Activated CD4-positive, alpha-beta T cell treated with anti-CD3 and anti-CD28 coated beads for 4 hours (primary cell): ENCODE data around the gene CSHL1.
"Not testable (repeated sequence)": the region's sequence is repeated elsewhere in the genome, so short reads cannot be mapped to it uniquely, and the experiment has no call there.

ENCODE experiments used
- DNase-seq, 2 donors: peaks; one replicate each; pipeline ENCODE4 v3.0.0-alpha.2; 2020

The CSHL1 gene

DNA sequence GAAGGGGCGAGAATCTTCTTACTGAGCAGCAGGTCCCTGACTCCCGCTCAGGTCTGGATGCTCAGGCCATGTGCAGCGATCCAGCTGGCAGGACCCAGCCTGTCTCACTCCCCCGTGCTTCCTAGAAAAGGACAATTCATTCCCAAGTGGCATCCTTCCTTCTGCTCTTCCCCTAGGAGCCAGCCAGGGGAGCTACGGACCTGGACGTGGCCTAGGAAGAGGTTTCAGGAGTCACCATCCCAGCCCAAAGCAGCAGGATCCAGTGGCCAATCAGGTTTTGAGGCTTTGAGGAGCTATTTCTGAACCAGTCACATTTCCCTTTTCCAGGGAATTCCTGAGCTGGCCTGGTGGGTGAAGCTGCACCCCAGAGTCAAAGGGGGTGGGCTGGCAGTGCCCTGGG is 28.8 kb upstream of the CSHL1 start:
- DNase-seq, result no peak

DNA sequence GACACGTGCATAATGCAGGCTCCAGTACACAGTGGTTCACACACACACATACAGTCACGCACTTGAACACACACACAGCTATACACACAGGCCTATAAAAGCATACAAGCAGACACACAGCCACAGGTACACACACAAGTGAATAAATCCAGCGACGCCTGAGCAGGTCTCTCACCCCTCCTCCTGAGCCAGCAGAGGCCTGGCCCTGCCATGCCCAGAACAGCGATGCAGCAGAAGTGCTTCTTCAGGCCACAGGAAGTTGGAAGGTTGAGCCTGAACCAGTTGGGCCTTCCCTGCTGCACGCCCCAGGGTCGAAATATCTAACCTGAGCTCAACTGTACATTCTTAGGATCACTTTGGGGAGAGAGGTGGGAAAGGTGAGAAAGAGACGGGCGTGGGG is 28.3 kb upstream of the CSHL1 start:
- DNase-seq, result no peak

DNA sequence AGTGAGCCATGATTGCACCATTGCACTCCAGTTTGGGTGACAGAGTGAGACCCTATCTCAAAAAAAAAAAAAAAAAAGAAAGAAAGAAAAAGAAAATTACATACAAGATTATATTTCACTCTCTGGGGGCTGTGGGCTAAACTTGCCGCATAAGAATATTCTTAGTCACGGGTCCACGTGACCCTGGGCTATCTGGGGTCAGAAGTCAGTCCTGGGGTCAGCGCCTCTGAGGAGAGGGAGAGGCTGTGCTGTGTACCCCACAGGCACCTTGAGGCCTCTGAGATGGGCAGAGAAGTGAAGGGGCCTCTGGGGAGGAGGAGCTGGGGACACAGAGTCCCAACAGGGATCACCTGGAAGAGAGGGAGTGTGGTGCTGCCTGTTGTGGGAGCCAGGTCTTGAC is 26.9 kb upstream of the CSHL1 start:
- no peak for DNase-seq

DNA sequence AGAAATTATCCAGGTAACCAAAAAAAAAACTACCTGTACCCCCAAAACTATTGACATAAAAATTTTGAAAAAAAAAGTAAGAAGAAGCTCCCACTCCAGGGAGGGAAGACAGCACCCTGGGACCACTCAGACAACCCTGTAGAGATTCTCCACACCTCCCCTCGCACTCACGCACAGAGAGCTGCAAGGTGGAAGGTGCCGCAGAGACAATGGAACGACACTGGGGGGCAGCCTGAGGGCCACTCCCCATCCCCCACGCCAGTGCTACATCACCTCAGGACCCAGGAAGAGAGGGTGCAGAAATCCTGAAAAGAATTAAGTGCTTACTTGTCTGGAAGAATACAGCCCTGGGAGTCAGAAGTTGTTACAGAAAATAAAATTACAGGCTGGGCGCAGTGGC is 26.3 kb upstream of the CSHL1 start:
- DNase-seq, result no peak

DNA sequence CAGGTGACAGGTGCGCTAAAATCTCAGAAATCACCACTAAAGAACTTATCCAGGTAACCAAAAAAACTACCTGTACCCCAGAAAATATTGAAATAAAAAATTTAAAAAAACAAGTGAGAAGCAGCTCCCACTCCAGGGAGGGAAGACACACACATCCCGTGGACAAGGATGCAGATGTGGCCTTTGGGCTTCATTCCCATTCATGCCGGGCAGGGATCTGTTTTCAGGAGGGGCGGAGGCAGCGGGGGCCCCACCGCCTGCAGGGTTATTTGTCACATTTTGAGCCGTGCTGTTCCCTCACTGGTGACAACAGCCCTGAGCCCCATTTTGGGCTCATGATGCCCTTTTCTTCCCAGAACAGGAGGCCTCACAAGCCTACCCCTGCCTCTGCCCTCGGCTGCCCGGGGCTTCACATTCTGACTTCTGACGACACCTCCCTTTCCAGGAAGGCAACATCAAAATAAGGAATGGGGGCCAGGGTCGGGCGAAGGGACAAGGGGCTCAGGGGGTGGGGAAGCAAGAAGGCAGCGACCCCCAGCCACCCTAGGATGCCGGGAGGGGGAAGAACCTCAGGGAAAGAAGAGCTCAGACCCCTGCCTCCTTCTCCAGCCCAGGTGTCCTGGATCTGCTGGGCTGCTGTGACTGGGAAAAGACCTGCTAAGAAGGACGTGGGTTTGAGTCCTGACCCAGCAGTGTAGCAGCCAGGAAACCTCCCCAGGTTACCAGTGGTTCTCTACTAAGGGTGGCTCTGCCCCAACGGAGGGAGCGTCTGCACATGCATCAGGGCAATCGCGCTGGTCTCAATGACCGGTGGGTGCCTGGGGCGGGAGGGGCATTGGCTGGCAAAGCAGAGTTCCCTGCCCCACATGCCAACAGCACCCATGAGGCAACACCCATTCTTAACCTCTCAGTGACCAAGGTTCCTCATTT is 23.4 kb upstream of the CSHL1 start:
- no peak for DNase-seq

DNA sequence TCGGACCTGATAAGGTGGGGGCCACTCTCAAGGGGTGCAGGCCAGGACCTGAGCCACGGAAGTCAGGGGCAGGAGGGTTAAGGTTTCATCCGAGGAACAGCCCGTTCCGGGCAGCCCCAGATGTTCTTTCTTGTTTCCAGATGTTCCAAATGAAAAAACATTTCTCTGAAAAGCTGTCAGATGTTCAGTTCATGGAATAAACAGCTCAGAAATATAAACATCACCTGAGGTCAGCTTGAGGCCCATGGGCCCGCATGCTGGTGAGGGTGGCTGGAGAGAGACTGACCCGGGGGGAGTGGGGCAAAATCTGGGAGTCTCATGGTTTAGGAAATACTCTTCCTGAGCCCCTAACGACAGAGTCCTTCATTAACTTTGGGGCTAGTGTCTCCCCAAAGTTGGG is 22.5 kb upstream of the CSHL1 start:
- no peak for DNase-seq

DNA sequence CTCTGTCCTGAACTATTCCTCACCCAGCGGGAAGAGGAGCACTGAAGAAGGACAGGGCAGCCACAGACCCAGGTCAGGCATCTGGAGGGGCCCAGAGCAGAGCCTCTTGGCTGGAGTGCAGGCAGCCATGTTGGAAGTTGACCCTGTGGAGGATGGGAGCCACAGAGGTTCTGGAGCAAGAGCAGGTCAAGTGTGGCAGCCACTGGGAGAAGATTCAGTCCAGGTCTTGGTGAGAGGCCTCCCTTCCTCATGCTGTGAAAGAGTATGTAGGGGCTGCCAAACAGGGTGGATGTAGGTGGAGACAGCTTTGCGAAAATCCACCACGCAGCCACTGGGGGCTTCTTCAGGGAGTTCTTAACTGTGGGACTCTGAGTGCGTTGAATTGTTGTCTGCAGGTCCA is 21.7 kb upstream of the CSHL1 start:
- no peak for DNase-seq

DNA sequence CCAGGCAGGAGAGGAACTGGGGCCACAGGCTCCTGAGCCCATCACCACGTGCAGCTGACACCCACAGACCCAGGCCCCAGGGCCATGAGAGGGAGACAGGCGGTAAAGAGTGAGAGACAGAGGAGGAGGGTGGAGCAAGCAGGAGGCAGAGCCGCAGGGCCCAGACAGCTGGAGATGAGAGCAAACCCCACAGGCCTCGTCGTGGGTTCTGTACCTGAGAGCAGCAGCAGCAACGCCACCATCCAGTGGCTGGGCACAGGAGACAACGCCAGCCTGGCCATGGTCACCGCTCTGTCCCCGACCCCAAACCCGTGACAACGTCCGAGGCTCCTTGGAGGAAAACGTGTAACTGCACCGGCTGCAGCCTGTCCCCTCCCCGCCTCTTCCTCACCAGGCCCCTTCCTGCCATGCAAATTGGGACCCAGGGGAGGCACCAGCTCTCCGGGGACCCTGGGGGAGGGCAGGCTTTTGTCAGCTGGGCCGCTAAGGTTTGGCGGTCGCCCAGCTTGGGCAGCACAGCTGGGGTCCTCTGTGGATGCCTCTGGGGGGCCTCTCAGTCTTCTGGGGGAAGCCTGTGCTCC is 21.0 kb upstream of the CSHL1 start, which contains the start of gene CD79B:
Gene CD79B (minus strand): TSS at position 351 of the 581 bp plus-strand sequence. CDS start 70 bp downstream, at position 281.
- DNase-seq, result peak; percentile 22 to 23

DNA sequence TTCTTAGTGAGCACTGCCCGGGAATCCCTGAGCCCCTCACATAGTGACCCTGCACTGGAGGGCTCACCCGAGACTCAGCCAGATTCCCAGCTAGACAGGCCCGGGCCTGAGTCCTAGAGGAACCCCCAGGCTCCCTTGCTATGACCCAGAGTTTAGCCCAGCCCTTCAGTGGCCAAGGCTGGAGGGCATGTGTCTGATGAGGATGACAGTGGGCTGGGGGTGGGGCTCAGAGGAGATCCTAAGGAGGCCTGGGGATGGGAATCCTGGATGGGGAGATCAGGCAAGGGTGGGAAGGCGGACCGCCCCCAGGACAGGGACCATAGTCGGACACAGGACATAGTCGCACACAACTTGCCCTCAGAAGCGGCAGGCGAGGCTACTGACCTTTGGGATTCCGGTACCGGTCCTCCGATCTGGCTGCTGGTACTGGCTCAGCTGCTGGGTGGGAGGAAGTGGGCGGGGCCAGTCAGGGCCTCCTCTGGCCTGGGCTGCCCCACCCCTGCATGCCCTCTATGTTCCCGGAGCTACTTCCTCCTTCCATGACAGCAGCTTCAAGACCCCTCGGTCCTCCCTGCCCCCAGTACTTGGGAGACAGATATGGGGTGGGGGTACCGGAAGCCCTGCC is 20.0 kb upstream of the CSHL1 start:
- DNase-seq, result peak; percentile 50 to 61

DNA sequence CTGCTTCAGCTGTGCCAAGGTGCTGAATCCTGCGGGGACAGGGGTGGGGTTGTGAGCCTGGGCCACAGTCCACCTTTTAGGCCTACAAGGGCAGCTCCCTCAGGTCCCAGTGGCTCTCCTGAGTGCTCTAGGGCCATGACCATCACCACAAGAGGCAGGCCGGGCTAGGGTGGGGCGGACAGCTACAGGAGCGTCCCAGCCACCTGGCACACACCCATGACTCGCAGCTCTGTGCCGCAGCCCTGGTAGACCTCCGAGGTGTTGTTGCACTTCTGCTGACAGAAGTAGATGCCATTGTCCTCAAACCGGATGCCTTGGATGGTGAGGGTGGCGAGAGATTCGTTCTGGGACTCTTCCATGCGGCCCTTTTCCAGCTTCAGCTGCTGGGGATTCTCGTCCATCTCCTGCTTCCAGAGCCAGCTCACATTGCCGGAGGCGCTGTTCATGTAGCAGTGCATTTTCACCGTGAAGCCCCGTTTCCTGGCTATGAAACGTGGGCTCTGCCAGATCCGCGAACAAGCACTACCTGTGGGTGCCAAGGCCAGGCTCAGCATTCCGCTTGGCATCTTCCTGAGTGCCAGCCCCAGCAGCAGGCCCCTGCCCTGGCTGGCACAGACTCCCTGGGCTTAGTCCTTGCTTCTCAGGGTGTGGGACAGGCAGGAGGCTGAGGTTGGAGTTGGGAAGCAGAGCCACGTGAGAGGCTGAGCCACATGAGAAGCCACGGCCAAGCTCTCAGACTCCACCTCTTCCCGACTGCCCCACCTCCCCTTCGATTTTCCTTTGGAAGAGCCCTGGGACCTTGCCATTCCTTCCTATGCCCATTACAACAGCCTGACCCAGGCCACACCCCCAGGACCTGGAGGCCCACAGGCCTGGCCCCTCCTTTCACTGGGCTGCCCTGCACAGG is 19.1 kb upstream of the CSHL1 start:
- DNase-seq, result no peak

DNA sequence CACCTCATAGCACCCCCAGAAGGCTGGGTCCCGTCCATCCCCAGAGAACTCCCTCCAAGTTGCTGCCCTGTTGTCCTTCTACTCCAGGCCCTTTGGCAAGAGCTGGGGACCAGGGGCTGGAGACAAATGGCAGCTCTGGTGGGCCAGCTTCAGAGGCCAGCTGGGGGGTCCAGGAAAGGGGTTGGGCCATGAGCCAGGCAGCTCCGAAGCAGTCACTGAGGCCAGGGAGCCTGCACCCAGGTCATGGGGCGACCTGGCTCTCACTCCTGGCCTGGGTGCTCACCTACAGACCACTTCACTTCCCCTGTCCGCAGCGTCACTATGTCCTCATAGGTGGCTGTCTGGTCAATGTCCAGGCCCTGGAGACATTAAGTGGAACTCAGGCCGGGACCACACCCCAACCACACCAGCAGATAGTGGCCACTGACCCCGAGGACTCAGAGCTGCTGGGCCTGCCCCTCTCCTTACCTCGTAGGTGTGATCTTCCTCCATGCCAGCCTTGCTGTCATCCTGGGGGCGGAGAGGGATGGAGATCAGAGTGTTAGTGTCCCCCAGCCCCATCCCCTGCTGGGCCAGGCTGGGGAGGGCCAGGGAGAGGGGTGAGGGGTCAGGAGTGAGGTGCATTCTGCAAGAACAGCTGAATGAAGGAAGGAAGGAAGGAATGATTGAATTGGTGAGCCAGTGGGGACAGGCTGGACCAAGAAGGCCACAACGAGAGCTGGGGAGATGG is 18.1 kb upstream of the CSHL1 start:
- DNase-seq, result no peak

DNA sequence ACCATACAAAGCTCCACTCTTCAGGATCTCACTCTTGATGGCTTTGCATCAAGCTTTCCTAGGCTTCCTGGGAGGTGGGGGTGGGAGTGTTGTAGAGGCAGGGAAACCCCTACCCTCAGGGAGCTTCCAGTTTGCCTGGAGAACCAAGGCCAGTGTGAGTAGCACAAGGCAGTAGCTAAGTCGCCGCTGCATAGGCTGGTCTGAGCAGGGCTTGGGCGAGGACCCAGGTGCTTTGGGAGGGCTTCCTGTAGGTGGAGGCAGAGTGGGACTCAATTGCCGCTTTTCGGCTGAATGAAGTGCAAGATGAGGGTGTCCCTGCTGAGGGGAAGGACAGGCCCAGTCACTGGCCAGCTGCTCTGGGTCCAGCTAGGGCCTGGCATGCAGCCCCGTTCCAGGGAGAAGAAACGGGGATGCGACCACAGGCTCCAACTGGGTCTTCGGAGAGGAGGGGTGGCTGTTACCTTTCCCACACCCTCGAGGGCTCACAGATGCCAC is 17.2 kb upstream of the CSHL1 start:
- no peak for DNase-seq

DNA sequence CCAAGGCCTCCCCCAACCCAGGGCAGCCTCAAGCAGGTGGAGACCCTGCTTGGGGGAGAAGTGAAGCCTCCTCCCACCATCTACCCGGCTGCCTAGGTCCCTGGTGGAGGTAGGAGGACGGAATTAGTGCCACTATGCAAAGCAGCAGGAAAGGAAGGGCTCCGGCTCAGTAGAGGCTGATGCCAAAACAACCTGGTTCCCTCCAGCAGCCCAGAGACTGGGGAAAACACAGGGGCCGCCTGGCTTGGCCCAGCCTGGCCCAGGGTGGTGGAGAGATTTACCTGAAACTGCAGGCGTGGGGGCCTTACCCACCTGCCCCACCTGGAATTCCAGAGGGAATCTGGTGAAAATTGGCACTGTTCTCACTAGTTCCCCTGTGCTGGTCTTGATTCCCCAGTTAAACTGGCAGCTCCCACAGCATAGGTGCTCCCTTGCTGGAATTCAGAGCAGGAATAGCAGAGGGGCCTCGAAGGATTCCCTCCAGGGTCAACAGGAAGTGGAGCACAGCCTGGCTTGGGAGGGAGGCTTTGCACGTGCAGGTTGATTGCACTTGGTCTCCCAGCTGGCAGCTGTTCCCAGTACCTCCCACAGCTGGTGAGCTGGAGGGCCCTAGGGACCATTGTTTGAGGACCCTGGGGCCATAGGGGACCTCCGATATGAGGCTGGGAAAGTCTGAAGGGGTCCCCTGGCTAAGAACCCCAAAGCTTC is 16.6 kb upstream of the CSHL1 start:
- no peak for DNase-seq

DNA sequence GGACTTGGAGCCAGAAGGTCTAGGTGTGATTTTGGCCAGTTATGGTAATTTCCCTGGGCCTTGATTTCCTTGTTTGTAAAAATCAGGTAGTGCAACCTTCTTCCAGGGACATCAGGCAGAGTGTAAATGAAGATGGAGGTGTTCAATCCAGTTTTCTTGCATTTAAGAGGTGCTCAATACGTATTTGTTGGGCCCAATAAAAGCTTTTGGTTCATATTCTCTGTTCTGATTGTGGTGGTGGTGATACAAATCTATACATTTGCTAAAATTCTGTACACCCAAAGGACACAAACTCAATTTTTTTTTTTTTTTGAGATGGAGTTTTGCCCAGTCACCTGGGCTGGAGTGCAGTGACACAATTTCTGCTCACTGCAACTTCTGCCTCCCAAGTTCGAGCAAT is 15.1 kb upstream of the CSHL1 start:
- DNase-seq, result no peak

DNA sequence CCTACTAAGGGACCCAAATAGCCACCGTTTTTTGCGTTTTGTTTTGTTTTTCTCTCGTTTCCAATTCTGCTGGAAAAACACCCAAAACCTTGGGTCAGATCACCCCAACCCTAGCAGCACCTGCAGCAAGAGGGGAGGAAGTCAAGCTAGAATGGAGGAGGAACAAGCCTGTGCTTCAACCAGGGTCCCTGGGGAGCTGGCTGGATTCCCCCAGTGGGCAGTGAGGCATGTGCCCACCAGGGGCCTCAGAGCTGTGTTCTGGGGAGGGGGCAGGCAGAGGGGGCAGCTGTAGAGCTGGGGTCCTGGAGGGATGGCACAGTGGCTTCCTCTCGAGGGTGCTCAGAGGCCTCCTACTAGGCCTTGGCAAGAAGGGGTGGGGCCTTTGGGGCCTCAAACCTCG is 14.6 kb upstream of the CSHL1 start:
- no peak for DNase-seq

DNA sequence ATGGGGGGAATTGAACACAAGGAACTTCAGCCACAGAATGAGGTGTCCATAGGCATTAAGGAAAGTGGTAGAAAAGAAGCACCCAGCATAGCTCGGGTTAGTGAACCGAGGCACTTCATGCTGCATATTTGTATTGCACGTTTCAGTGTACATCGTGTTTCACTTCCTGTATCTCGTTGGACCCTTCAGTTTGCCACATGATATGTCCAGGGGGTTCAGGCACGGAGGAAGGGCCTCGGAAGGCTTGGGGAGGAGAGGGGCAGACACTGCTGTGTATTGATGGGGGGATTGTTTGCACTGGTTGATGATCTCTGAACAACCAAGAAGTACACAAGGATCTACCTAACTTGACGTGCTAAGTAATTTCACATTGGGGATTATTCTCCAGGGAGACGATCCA is 11.3 kb upstream of the CSHL1 start:
- not testable (repeated sequence) for DNase-seq

DNA sequence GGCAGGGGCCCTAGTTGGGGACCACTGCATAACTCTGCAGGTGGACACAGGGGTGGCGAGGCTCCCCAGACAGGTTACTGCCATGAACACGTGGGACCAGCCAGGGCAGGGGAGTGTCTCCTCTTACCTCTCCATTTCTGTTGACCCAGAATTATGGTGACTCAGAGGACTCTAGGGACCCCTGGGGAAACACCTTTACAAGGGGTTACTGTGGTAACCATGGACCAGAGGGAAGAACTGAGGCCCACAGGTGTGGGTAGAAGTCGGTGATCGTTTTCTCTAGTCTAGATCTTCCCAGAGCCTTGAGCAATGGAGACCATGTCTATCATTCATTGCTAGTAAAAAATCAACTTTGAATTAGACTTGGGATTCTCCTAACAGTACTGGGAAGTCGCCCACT is 9.7 kb upstream of the CSHL1 start:
- not testable (repeated sequence) for DNase-seq

DNA sequence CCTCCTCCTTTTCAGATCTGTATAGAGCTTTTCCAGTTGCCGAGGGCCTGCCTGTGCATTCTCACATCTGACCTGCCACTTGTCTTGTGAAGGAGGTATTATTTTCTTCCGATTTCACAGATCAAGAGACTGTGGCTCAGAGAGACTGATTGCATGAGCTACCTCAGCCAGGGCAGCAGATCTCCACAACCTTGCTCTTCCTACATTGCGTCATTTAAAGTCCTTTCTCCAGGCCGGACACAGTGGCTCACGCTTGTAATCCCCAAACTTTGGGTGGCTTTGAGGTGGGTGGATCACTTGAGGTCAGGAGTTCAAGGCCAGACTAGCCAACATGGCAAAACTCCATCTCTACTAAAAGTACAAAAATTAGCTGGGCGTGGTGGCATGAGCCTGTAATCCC is 9.0 kb upstream of the CSHL1 start:
- DNase-seq, result not testable (repeated sequence)

DNA sequence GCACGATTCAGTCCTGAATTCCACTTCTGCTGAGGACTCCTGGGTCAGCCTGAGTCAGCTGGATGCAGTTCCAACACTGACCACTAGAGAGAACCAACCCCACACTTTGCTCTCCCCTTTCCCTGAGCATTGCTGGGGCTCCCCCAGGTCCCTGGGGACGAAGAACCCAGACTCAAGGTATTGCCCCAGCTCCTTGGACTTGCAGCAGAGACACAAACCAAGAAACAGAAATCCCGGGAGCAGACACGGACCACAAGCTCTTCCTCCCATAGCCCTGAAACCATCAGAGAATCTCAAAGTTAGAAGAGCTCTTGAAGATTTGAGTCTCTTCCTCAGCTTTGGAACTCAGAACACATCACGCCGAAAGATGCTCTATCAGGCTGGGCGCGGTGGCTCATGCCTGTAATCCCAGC is 8.3 kb upstream of the CSHL1 start:
- DNase-seq, result peak; percentile 67 to 82

DNA sequence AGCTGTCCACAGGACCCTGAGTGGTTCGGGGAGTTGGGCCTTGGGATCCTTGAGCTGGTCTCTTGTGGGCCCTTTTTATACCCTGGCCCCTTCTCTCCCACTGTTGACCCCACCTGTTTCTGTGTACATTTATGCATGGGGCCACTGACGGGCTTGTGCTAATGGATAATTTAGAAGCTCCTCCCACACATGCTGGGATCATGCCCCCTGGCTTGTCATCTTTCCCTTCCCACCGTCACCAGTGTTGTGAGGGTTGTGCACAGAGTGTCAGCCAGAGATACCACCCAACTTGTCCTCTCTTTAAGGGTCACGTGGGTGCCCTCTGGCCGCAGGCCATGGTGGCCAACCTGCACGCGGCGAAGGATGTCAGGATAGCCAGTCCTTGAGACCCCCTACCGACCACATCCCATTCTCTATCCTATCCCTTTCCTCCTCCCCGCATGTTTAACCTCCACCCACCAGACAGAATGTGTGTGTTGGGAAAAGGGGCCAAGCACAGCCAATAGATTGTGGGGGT is 7.8 kb upstream of the CSHL1 start, which contains the start of gene GH1:
Gene GH1 (minus strand): TSS at position 51 of the 517 bp plus-strand sequence. CDS start 63 bp downstream, outside the sequence.
- not testable (repeated sequence) for DNase-seq

DNA sequence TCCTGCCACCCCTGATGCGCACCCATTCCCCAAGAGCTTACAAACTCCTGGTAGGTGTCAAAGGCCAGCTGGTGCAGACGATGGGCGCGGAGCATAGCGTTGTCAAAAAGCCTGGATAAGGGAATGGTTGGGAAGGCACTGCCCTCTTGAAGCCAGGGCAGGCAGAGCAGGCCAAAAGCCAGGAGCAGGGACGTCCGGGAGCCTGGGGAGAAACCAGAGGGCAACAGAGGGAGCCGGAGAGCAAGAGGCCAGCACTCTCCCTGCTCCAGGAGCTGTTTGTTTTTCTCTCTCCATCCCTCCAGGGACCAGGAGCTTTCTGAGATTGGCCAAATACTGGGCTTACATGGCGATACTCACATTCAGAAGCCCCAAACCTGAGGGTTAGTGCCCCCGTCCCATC is 7.2 kb upstream of the CSHL1 start:
- DNase-seq, result no peak
